Body of pancreas (tissue), 4 donors: ENCODE measurements around the gene PSIP1. TPM values are rescaled to one million over a fixed set of nuclear protein-coding genes. Genes with fewer than 3 reads are reported as not detected.
A peak's percentile ranks its signal among the peaks of the same experiment; 100 is the strongest.

Experiments used
- ATAC-seq: fragments of 150-250 bp; one replicate; pipeline ENCODE4 v1.9.1; 2016
- DNase-seq, 4 donors: peaks; one replicate each; pipeline ENCODE4 v3.0.0-alpha.2; 2019
- H3K27ac ChIP-seq, 4 donors: fragments of 200-600 bp; sonication (generic); 1 replicate in 3 of 4; 2 replicates in 1 of 4; pipeline versions ENCODE4 v1.5.1 to v1.6.1; 2016 to 2019; ENCODE audit warnings: mild to moderate bottlenecking in 1 of 4, mixed read lengths in 1 of 4, moderate library complexity in 1 of 4
- H3K27me3 ChIP-seq, 2 donors: fragments of 200-600 bp; sonication (generic); one replicate each; pipeline ENCODE4 v1.6.0; 2016; ENCODE audit warnings: mild to moderate bottlenecking in 1 of 2
- H3K36me3 ChIP-seq, 2 donors: fragments of 200-600 bp; sonication (generic); replicated peaks in 1 of 2; 2 replicates each; pipeline ENCODE4 v1.5.1; 2016; ENCODE audit warnings: low read depth in 2 of 2; ENCODE audit not compliant: insufficient read depth in 1 of 2
- H3K4me1 ChIP-seq: fragments of 200-600 bp; sonication (generic); one replicate; pipeline ENCODE4 v1.6.0; 2016
- H3K4me3 ChIP-seq, 2 donors: fragments of 200-600 bp; sonication (generic); 1 replicate in 1 of 2; 2 replicates in 1 of 2; pipeline ENCODE4 v1.5.1; 2016 to 2019
- H3K9me3 ChIP-seq, 3 donors: fragments of 200-600 bp; sonication (generic); 1 replicate in 2 of 3; 2 replicates in 1 of 3; pipeline ENCODE4 v1.5.1; 2016
- POLR2A ChIP-seq, 3 donors: fragments of 450-650 bp; IDR thresholded peaks; one replicate each; pipeline ENCODE4 v1.6.1; 2016; ENCODE audit warnings: antibody characterized with exemption in 3 of 3, mild to moderate bottlenecking in 2 of 3
- WGBS, 2 donors: methylation state at CpG; one replicate each; pipeline ENCODE4 v1.1.5; 2017; 5-methylcytosine and 5-hydroxymethylcytosine counted together
- intact Hi-C: fragments of 100-400 bp; cut with DNase I; formaldehyde crosslinking; loops from one replicate; pipeline ENCODE4 v1.15.1; 2023
- total RNA-seq, 2 donors: library from RNA; depleted of rRNA; stranded (reverse); fragments of >200 nt; gene quantifications; one replicate each; pipeline ENCODE4 v1.1.0, GENCODE V29; 2016
- TF ChIP-seq, protein P1 (sequence below), 7 experiments: fragments of 450-650 bp in 4 of 7; fragments of 200-600 bp in 3 of 7; sonication (generic) in 3 of 7; IDR thresholded peaks; one replicate each; pipeline ENCODE4 v1.5.1; 2016 to 2019; ENCODE audit warnings: antibody characterized with exemption in 7 of 7

Gene PSIP1
- total RNA-seq, 2 donors from 2014 or later, result 21.5 to 25.7 TPM

DNA sequence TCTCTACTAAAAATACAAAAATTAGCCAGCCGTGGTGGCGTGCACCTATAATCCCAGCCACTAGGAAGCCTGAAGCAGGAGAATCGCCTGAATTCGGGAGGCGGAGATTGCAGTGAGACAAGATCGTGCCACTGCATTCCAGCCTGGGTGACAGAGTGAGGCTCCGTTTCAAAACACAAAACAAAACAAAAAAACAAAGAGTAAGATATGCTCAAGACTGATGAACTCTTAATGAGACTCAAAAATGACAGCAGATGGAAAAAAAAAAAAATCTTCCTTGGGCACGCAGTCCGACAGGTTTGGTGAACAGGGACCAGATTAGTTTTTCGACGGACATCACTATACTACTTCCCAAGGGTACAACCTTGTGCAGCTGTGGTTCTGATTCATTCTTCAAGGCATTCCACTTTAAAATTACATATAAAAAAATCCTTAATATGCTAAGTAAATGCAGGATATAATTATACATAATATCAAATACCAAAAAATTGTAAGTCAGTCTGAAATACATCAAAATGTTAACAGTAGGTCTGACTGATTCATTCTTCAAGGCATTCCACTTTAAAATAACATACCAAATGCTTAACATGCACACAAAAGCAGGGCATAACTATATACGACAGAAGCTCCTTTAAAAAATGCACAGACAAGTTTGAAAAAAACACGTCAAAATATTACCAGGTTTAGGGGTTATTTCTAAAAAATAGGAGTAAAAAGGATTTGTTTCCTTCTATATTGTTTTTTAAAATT, 12.3 kb downstream of the PSIP1 start:
- no peaks in the 10 kb centered on the region for H3K36me3 ChIP-seq
- no peaks in the 10 kb centered on the region for H3K4me1 ChIP-seq
- no peak overlapping the region for H3K27ac ChIP-seq
- DNase-seq (no peak), ATAC-seq (no peak)
- no peaks in the 10 kb centered on the region for H3K27me3 ChIP-seq
- no peaks in the 10 kb centered on the region for H3K9me3 ChIP-seq
- intact Hi-C loops, result no loop called here
- no peak overlapping the region for H3K4me3 ChIP-seq
- no peak for TF ChIP-seq POLR2A (IDR thresholded peaks at IDR 0.05)
- TF ChIP-seq, protein P1, sequence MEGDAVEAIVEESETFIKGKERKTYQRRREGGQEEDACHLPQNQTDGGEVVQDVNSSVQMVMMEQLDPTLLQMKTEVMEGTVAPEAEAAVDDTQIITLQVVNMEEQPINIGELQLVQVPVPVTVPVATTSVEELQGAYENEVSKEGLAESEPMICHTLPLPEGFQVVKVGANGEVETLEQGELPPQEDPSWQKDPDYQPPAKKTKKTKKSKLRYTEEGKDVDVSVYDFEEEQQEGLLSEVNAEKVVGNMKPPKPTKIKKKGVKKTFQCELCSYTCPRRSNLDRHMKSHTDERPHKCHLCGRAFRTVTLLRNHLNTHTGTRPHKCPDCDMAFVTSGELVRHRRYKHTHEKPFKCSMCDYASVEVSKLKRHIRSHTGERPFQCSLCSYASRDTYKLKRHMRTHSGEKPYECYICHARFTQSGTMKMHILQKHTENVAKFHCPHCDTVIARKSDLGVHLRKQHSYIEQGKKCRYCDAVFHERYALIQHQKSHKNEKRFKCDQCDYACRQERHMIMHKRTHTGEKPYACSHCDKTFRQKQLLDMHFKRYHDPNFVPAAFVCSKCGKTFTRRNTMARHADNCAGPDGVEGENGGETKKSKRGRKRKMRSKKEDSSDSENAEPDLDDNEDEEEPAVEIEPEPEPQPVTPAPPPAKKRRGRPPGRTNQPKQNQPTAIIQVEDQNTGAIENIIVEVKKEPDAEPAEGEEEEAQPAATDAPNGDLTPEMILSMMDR (IDR thresholded peaks at IDR 0.05), result no peak
- 95 to 96% methylated on average over 13 of the region's 13 CpGs for WGBS, 2 donors

DNA sequence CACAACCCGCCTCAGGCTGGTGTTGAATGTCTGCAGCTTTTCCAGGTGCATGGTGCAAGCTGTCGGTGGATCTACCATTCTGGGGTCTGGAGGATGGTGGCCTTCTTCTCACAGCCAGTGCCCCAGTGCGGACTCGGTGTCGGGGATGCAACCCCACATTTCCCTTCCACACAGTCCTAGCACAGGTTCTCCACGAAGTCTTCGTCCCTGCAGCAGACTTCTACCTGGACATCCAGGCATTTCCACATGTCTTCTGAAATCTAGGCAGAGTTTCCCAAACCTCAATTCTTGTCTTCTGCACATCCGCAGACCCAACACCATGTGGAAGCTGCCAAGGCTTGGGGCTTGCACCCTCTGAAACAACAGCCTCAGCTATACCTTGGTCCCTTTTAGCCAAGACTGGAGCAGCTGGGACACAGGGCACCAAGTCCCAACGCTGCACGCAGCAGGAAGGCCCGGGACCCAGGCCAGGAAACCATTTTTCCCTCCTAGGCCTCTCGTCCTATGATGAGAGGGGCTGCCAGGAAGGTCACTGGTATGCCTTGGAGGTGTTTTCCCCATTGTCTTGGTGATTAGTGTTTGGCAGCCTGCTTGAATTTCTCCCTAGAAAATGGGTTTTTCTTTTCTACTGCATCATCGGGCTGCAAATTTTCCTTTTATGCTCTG, 18.2 kb downstream of the PSIP1 start:
- no peaks in the 10 kb centered on the region for H3K9me3 ChIP-seq
- no peak for ATAC-seq
- TF ChIP-seq, protein P1 (IDR thresholded peaks at IDR 0.05), result no peak
- TF ChIP-seq POLR2A (IDR thresholded peaks at IDR 0.05), result no peak
- H3K36me3 ChIP-seq, result no peaks in the 10 kb centered on the region
- 91 to 96% methylated on average over 8 to 13 of the region's 13 CpGs for WGBS, 2 donors
- intact Hi-C loops, result no loop called here
- H3K27me3 ChIP-seq, result no peaks in the 10 kb centered on the region
- no peak for DNase-seq
- H3K27ac ChIP-seq, result no peak overlapping the region
- no peak overlapping the region for H3K4me3 ChIP-seq
- H3K4me1 ChIP-seq, result no peaks in the 10 kb centered on the region

DNA sequence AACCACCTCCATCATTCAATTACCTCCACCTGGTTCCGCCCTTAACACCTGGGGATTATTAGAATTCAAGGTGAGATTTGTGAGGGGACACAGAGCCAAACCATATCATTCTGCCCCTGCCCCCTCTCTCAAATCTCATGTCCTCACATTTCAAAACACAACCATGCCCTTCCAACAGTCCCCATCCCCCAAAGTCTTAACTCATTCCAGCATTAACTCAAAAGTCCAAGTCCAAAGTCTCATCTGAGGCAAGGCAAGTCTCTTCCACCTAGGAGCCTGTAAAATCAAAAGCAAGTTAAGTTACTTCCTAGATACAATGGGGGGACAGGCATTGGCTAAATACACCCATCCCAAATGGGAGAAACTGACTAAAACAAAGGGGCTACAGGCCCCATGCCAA, 18.8 kb downstream of the PSIP1 start:
- Histone ChIP-seq H3K36me3 (no peaks in the 10 kb centered on the region), H3K27ac (no peak overlapping the region), H3K4me1 (no peaks in the 10 kb centered on the region), H3K9me3 (no peaks in the 10 kb centered on the region), H3K4me3 (no peak overlapping the region), H3K27me3 (no peaks in the 10 kb centered on the region)
- ATAC-seq, result no peak
- WGBS, 2 donors, result 90 to 100% methylated on average over 1 of the region's 1 CpG
- intact Hi-C loops, result no loop called here
- no peak for DNase-seq
- TF ChIP-seq POLR2A (IDR thresholded peaks at IDR 0.05), result no peak
- TF ChIP-seq, protein P1 (IDR thresholded peaks at IDR 0.05), result no peak

DNA sequence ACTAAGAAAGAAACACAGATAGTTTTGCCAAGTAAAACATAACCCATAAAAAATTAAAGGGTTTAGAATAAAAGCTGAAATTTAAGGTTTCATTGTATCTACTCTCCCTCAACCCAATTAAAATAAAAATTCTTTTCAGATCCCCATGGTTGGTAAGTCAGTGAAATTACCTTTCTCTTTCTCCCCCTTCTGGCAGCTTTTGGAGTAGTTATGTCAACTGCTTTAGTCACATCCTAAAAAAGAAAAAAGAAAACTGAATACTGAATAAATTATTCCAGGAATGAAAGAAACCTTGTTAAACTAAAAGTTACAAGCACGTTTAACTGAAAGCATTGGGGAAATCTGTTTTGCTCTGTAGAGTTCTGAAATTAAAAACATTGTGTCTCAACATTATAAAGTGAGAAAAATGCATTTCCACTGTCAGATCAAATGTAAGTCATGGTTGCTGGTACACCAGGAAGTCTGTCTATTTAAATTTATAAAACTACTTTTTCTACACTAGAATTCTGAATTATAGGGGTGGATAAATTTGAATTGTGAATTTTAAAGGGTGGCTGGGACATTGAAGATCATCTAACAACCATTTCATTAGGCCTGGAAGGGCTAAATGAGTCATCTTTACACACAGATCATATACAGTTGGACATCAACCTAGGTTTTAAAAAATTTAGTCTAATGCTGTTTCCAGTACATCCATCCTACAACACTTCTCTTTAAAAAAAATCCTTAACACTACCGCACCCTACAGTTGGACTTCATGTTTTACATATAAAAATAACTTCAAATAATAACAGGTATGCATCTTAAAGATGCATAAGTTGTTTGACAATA, 24.7 kb downstream of the PSIP1 start:
- Histone ChIP-seq H3K27me3 (no peaks in the 10 kb centered on the region), H3K4me3 (no peak overlapping the region), H3K36me3 (no peaks in the 10 kb centered on the region), H3K4me1 (no peaks in the 10 kb centered on the region), H3K27ac (no peak overlapping the region), H3K9me3 (no peaks in the 10 kb centered on the region)
- intact Hi-C loops, result no loop called here
- TF ChIP-seq, protein P1 (IDR thresholded peaks at IDR 0.05), result peak in 5 of 7 experiments; percentile 19 to 37 (median 26)
- no peak for TF ChIP-seq POLR2A (IDR thresholded peaks at IDR 0.05)
- WGBS, 2 donors, result 58 to 72% methylated on average over 2 of the region's 2 CpGs
- no peak for ATAC-seq
- no peak for DNase-seq
